Endothelial cell (in vitro differentiated cells): ENCODE data around the gene PTRH1. TPM values are rescaled to one million over a fixed set of nuclear protein-coding genes. Genes with fewer than 3 reads are reported as not detected.

Experiments used
- DNase-seq: peaks from one replicate; pipeline ENCODE4 v3.0.0; 2021; ENCODE audit warnings: low spot score
- H3K27ac Mint-ChIP-seq: one replicate; pipeline ENCODE4 v1.8.0; 2021; ENCODE audit warnings: mixed read lengths, inconsistent platforms; ENCODE audit not compliant: unreplicated experiment
- H3K27me3 Mint-ChIP-seq: one replicate; pipeline ENCODE4 v1.8.0; 2021; ENCODE audit warnings: mild to moderate bottlenecking, moderate library complexity, mixed read lengths, inconsistent platforms; ENCODE audit not compliant: unreplicated experiment
- H3K36me3 Mint-ChIP-seq: one replicate; pipeline ENCODE4 v1.8.0; 2021; ENCODE audit warnings: mild to moderate bottlenecking, low read depth, mixed read lengths, inconsistent platforms; ENCODE audit not compliant: unreplicated experiment
- H3K4me1 Mint-ChIP-seq: one replicate; pipeline ENCODE4 v1.8.0; 2021; ENCODE audit warnings: mild to moderate bottlenecking, mixed read lengths, inconsistent platforms; ENCODE audit not compliant: unreplicated experiment
- H3K4me3 Mint-ChIP-seq: one replicate; pipeline ENCODE4 v1.8.0; 2021; ENCODE audit warnings: mild to moderate bottlenecking, mixed read lengths, inconsistent platforms; ENCODE audit not compliant: unreplicated experiment
- H3K9me3 Mint-ChIP-seq: one replicate; pipeline ENCODE4 v1.8.0; 2021; ENCODE audit warnings: mixed read lengths, inconsistent platforms; ENCODE audit not compliant: unreplicated experiment
- CTCF ChIP-seq: fragments of 200-600 bp; sonication (generic); IDR thresholded peaks from one replicate; pipeline ENCODE4 v1.5.0; 2021; ENCODE audit warnings: antibody characterized with exemption; ENCODE audit not compliant: unreplicated experiment
- total RNA-seq: library from RNA; stranded (reverse); fragmentation: NEBNext Ultra II Directional; extraction: Animal tissue kit (Norgen Biotek cat#: 25700); gene quantifications from one replicate; pipeline ENCODE4 v1.2.1, GENCODE V29; 2021; ENCODE audit not compliant: unreplicated experiment

PTRH1 gene
- total RNA-seq, 1 donor from 2014 or later = 15.3 TPM

- peak; percentile 62 for DNase-seq
- TF ChIP-seq CTCF = no peak
- Mint-ChIP-seq H3K27me3 (peaks cover 16% of the 10 kb centered on the region), H3K9me3 (no peaks in the 10 kb centered on the region), H3K27ac (peak overlapping the region; percentile 64), H3K4me1 (peaks cover 13% of the 10 kb centered on the region), H3K36me3 (peaks cover 44% of the 10 kb centered on the region), H3K4me3 (peak overlapping the region; percentile 74)
Observed at GRCh38 chr9:127741831-127742434, 26.5 kb upstream of the PTRH1 start.

- DNase-seq = no peak
- Mint-ChIP-seq H3K36me3 (peaks cover 35% of the 10 kb centered on the region), H3K9me3 (no peaks in the 10 kb centered on the region), H3K27me3 (peaks cover 22% of the 10 kb centered on the region), H3K27ac (no peak overlapping the region), H3K4me3 (no peak overlapping the region), H3K4me1 (peaks cover 25% of the 10 kb centered on the region)
- TF ChIP-seq CTCF = no peak
Observed at GRCh38 chr9:127739614-127740330, 24.3 kb upstream of the PTRH1 start.

GRCh38 chr9:127738666-127739065, 23.2 kb upstream of the PTRH1 start:
- Mint-ChIP-seq H3K36me3 (peaks cover 34% of the 10 kb centered on the region), H3K27me3 (peaks cover 22% of the 10 kb centered on the region), H3K27ac (no peak overlapping the region), H3K4me3 (peak overlapping the region; percentile 47), H3K4me1 (peaks cover 25% of the 10 kb centered on the region), H3K9me3 (no peaks in the 10 kb centered on the region)
- no peak for DNase-seq
- no peak for TF ChIP-seq CTCF

GRCh38 chr9:127735530-127736185, 20.2 kb upstream of the PTRH1 start:
- no peak for TF ChIP-seq CTCF
- peak; percentile 36 for DNase-seq
- Mint-ChIP-seq H3K27me3 (peaks cover 16% of the 10 kb centered on the region), H3K36me3 (peaks cover 24% of the 10 kb centered on the region), H3K4me3 (peak overlapping the region; percentile 93), H3K27ac (peak overlapping the region; percentile 98), H3K9me3 (no peaks in the 10 kb centered on the region), H3K4me1 (peaks cover 25% of the 10 kb centered on the region)
